IMR-90 (cell line): Measurements from ENCODE around the gene AKAP9. TPM values are rescaled to one million over a fixed set of nuclear protein-coding genes. Genes with fewer than 3 reads are reported as not detected.
A peak's percentile ranks its signal among the peaks of the same experiment; 100 is the strongest.

Source experiments
- ATAC-seq: fragments of 200-7000 bp; cut with Tn5 transposase; 2 replicates; pipeline ENCODE4 v1.9.1; 2020; ENCODE audit warnings: low read depth, mild to moderate bottlenecking, moderate library complexity
- BruUV-seq: library from RNA; stranded (reverse); fragments of 400-500 nt; replicated peaks from 2 replicates; lab custom pipeline; 2021; lab: Mats Ljungman, UMichigan
- CTCF ChIA-PET: fragments of 300-600 bp; formaldehyde crosslinking; extraction: SDS; loops from one replicate; lab custom pipeline; 2021; ENCODE audit warnings: antibody characterized with exemption; lab: Yijun Ruan, JAX
- POLR2A ChIA-PET: fragments of 300-600 bp; sonication (Branson Sonifier 250); formaldehyde crosslinking; loops from one replicate; lab custom pipeline; 2022; ENCODE audit warnings: antibody characterized with exemption; ENCODE audit not compliant: unreplicated experiment; lab: Charles Lee
- DNase-seq: peaks from one replicate; pipeline ENCODE4 v3.0.0; 2013
- H2AFZ ChIP-seq: replicated peaks from 2 replicates; pipeline ENCODE3; 2013; ENCODE audit warnings: low read length, mild to moderate bottlenecking; ENCODE audit not compliant: poor library complexity
- H2AK5ac ChIP-seq: 2 replicates; pipeline ENCODE4 v1.6.1; 2013; ENCODE audit warnings: low read depth, low read length, inconsistent platforms
- H2AK9ac ChIP-seq: replicated peaks from 2 replicates; pipeline ENCODE3; 2013; ENCODE audit warnings: mild to moderate bottlenecking, low read depth, low read length, moderate library complexity; ENCODE audit not compliant: poor library complexity
- H2BK120ac ChIP-seq: 2 replicates; pipeline ENCODE4 v1.6.1; 2013; ENCODE audit warnings: low read depth, low read length, inconsistent platforms
- H2BK15ac ChIP-seq: 3 replicates; pipeline ENCODE4 v1.6.1; 2013; ENCODE audit warnings: low read depth, low read length, inconsistent platforms
- H2BK20ac ChIP-seq: 2 replicates; pipeline ENCODE4 v1.6.1; 2013; ENCODE audit warnings: low read depth, mild to moderate bottlenecking, inconsistent platforms, low read length, moderate library complexity
- H2BK5ac ChIP-seq: 2 replicates; pipeline ENCODE4 v1.6.1; 2013; ENCODE audit warnings: mild to moderate bottlenecking, low read depth, low read length, inconsistent platforms; ENCODE audit not compliant: poor library complexity, severe bottlenecking
- H3K14ac ChIP-seq: replicated peaks from 2 replicates; pipeline ENCODE4 v1.6.1; 2013; ENCODE audit warnings: low read depth, low read length, inconsistent platforms
- H3K18ac ChIP-seq: 2 replicates; pipeline ENCODE4 v1.6.1; 2013; ENCODE audit warnings: low read depth, low read length, control low read depth
- H3K23ac ChIP-seq: 2 replicates; pipeline ENCODE4 v1.6.1; 2013; ENCODE audit warnings: low read depth, low read length, inconsistent platforms
- H3K27ac ChIP-seq: 2 replicates; pipeline ENCODE4 v1.5.1; 2013; ENCODE audit warnings: mild to moderate bottlenecking, control low read depth, low read length; ENCODE audit not compliant: insufficient read depth
- H3K27me3 ChIP-seq: 2 replicates; pipeline ENCODE4 v1.6.1; 2013; ENCODE audit warnings: low read length; ENCODE audit not compliant: control insufficient read depth, insufficient read depth
- H3K36me3 ChIP-seq: 2 replicates; pipeline ENCODE4 v1.6.1; 2013; ENCODE audit warnings: low read length, mixed read lengths; ENCODE audit not compliant: control insufficient read depth, insufficient read depth
- H3K4ac ChIP-seq: 2 replicates; pipeline ENCODE4 v1.6.1; 2013; ENCODE audit warnings: low read depth, low read length, inconsistent platforms
- H3K4me1 ChIP-seq: 2 replicates; pipeline ENCODE4 v1.6.1; 2013; ENCODE audit warnings: low read length, mixed read lengths; ENCODE audit not compliant: control insufficient read depth, insufficient read depth
- H3K4me2 ChIP-seq: 2 replicates; pipeline ENCODE4 v1.6.1; 2013; ENCODE audit warnings: low read depth, mild to moderate bottlenecking, control low read depth, low read length, moderate library complexity
- H3K4me3 ChIP-seq: 2 replicates; pipeline ENCODE4 v1.5.1; 2013; ENCODE audit warnings: low read depth, mild to moderate bottlenecking, control low read depth, low read length, moderate library complexity; ENCODE audit not compliant: insufficient read depth
- H3K56ac ChIP-seq: 2 replicates; pipeline ENCODE4 v1.6.1; 2013; ENCODE audit warnings: low read length, inconsistent platforms; ENCODE audit not compliant: insufficient read depth; ENCODE audit errors: extremely low read depth
- H3K79me1 ChIP-seq, 2 experiments: 2 replicates each; pipeline ENCODE4 v1.6.1; 2013; ENCODE audit warnings: low read length in 2 of 2, inconsistent platforms in 1 of 2, low read depth in 1 of 2
- H3K9ac ChIP-seq: 2 replicates; pipeline ENCODE4 v1.6.1; 2013; ENCODE audit warnings: low read depth, low read length, control low read depth
- H3K9me1 ChIP-seq: 2 replicates; pipeline ENCODE4 v1.6.1; 2013; ENCODE audit warnings: low read length, inconsistent platforms; ENCODE audit not compliant: insufficient read depth
- H3K9me3 ChIP-seq: 2 replicates; pipeline ENCODE4 v1.6.1; 2013; ENCODE audit warnings: low read length; ENCODE audit not compliant: control insufficient read depth, insufficient read depth
- H4K20me1 ChIP-seq: 2 replicates; pipeline ENCODE4 v1.6.1; 2013; ENCODE audit warnings: low read length, inconsistent platforms; ENCODE audit not compliant: insufficient read depth
- H4K5ac ChIP-seq: 2 replicates; pipeline ENCODE4 v1.6.1; 2013; ENCODE audit warnings: mild to moderate bottlenecking, low read depth, low read length, control low read depth
- H4K8ac ChIP-seq, 2 experiments: 2 replicates each; pipeline ENCODE4 v1.6.1; 2013; ENCODE audit warnings: low read depth in 2 of 2, low read length in 2 of 2, control low read depth in 1 of 2, inconsistent platforms in 1 of 2
- H4K91ac ChIP-seq: 2 replicates; pipeline ENCODE4 v1.6.1; 2013; ENCODE audit warnings: low read depth, low read length, inconsistent platforms; ENCODE audit not compliant: insufficient read depth
- CEBPB ChIP-seq: IDR thresholded peaks from 2 replicates; pipeline ENCODE4 v1.6.1; 2012; ENCODE audit warnings: low read depth, low read length, improper control_type of control experiment
- FOS ChIP-seq: fragments of 150-350 bp; IDR thresholded peaks from 2 replicates; pipeline ENCODE4 v1.6.1; 2016; ENCODE audit warnings: low read depth, low read length
- MAFK ChIP-seq: IDR thresholded peaks from 2 replicates; pipeline ENCODE4 v1.6.1; 2012; ENCODE audit warnings: low read depth, low read length, improper control_type of control experiment
- MXI1 ChIP-seq: IDR thresholded peaks from 2 replicates; pipeline ENCODE4 v1.6.1; 2012; ENCODE audit warnings: low read depth, mild to moderate bottlenecking, low read length, moderate library complexity, borderline replicate concordance
- RCOR1 ChIP-seq: IDR thresholded peaks from 2 replicates; pipeline ENCODE4 v1.6.1; 2012; ENCODE audit warnings: mild to moderate bottlenecking, low read length, improper control_type of control experiment; ENCODE audit not compliant: insufficient replicate concordance
- WGBS, 2 experiments: methylation state at CpG; one replicate each; pipeline versions ENCODE4 v1.1.5 to v1.1.7; 2013; ENCODE audit warnings: missing lambda C conversion rate in 2 of 2; ENCODE audit not compliant: insufficient read length in 1 of 2; ENCODE audit errors: extremely low coverage in 2 of 2; 5-methylcytosine and 5-hydroxymethylcytosine counted together
- dilution Hi-C: fragments of 300-500 bp; cut with HindIII; formaldehyde crosslinking; loops from one replicate; pipeline ENCODE4 v1.14.3; 2018; ENCODE audit warnings: low sequenced_read_pairs; ENCODE audit not compliant: unreplicated experiment
- in situ Hi-C: fragments of 300-500 bp; cut with MboI; formaldehyde crosslinking; loops from 3 replicates; pipeline ENCODE4 v1.14.3; 2019; ENCODE audit warnings: low sequenced_read_pairs, inconsistent platforms, mixed read lengths
- intact Hi-C: fragments of 100-400 bp; cut with micrococcal nuclease; formaldehyde crosslinking; loops from 2 replicates; pipeline ENCODE4 v1.10.0; 2022
- polyA plus RNA-seq, 3 experiments: library from polyadenylated mRNA; depleted of rRNA; stranded (reverse); fragments of >200 nt; gene quantifications; 2 replicates each; pipeline ENCODE4 v1.2.3, GENCODE V29; 2012; ENCODE audit warnings: low replicate concordance in 1 of 3
- total RNA-seq: library from RNA; depleted of rRNA; stranded (reverse); fragments of >200 nt; gene quantifications from 2 replicates; pipeline ENCODE4 v1.2.3, GENCODE V29; 2012; rRNA removed

The AKAP9 gene
- total and polyA plus RNA-seq, 2 of the 4 experiments (the other 2 are of a cell fraction), result 9.7 to 25.3 TPM

- peak overlapping the region; percentile 85 for H2BK120ac ChIP-seq
- H3K4me2 ChIP-seq, result peak overlapping the region; percentile 44
- H2BK5ac ChIP-seq, result peak overlapping the region; percentile 83
- no peaks in the 10 kb centered on the region for H3K27me3 ChIP-seq
- H3K56ac ChIP-seq, result peak overlapping the region; percentile 2; the same call in 1 of the 2 replicates
- H3K4ac ChIP-seq, result peak overlapping the region; percentile 58
- no peak overlapping the region for H3K4me3 ChIP-seq
- H4K8ac ChIP-seq, result peak overlapping the region in 1 of 2 experiments; percentile 66; a peak in 2 of 4 replicates
- peak; percentile 92 for ATAC-seq
- H2AFZ ChIP-seq, result peak overlapping the region; percentile 52
- peak; percentile 93 for DNase-seq
- dilution Hi-C loops, result no loop called here
- no TSS peak for BruUV-seq
- no peaks in the 10 kb centered on the region for H3K79me1 ChIP-seq
- no peak overlapping the region for H3K9ac ChIP-seq
- peak overlapping the region; percentile 77; the same call in 1 of the 2 replicates for H2AK5ac ChIP-seq
- peak overlapping the region; percentile 84 for H2BK20ac ChIP-seq
- peaks cover 9% of the 10 kb centered on the region; the same call in 1 of the 2 replicates for H3K4me1 ChIP-seq
- H3K14ac ChIP-seq, result peak overlapping the region; percentile 64
- no peaks in the 10 kb centered on the region for H3K36me3 ChIP-seq
- ChIA-PET CTCF (interaction anchor here (0.6 kb wide), 1 partner anchor 196 kb away, joined by 3 read pairs; no protein-coding TSS in a partner anchor), POLR2A (no interaction called here)
- in situ Hi-C loops, result no loop called here
- no peaks in the 10 kb centered on the region for H3K9me3 ChIP-seq
- H3K27ac ChIP-seq, result peak overlapping the region; percentile 57; the same call in 1 of the 2 replicates
- TF ChIP-seq MAFK (peak; percentile 50), FOS (0 out of 2 replicates have a peak, but pooled peaks have one; percentile 30), CEBPB (peak; percentile 92), MXI1 (no peak), RCOR1 (peak; percentile 38)
- H4K20me1 ChIP-seq, result no peaks in the 10 kb centered on the region
- H2BK15ac ChIP-seq, result 0 out of 3 replicates have a peak overlapping the region, but pooled peaks have one; percentile 0
- no peaks in the 10 kb centered on the region for H3K9me1 ChIP-seq
- H3K18ac ChIP-seq, result peak overlapping the region; percentile 91; the same call in 1 of the 2 replicates
- intact Hi-C loops, result no loop called here
- H2AK9ac ChIP-seq, result no peak overlapping the region
- 100% methylated on average over 1 of the region's 3 CpGs; no CpG with 5 or more reads in 1 of the 2 experiments for WGBS, 2 experiments
- H4K5ac ChIP-seq, result peak overlapping the region; percentile 81; the same call in 1 of the 2 replicates
- peak overlapping the region; percentile 72 for H4K91ac ChIP-seq
- H3K23ac ChIP-seq, result no peak overlapping the region
These were observed 218.3 kb downstream of the AKAP9 start for GRCh38 chr7:92158660-92159575.

Other genes starting within 250 kb of the AKAP9 start
- 7.0 and 16.7 TPM in 2 replicates for gene MTERF1, start 60.2 kb upstream of the AKAP9 start, total RNA-seq
- 5.6 and 7.3 TPM in 2 replicates for gene MTERF1, start 60.2 kb upstream of the AKAP9 start, polyA plus RNA-seq (2012; rRNA removed)
- 76.4 and 92.8 TPM in 2 replicates for gene CYP51A1, start 193.6 kb downstream of the AKAP9 start, total RNA-seq
- 9.5 and 12.1 TPM in 2 replicates for gene CYP51A1, start 193.6 kb downstream of the AKAP9 start, polyA plus RNA-seq (2012; rRNA removed)
- gene LRRD1, start 238.3 kb downstream of the AKAP9 start, total RNA-seq, result under 0.01 TPM in 2 replicates
- 0.02 TPM in 1 of 2 replicates, not detected in the other for gene LRRD1, start 238.3 kb downstream of the AKAP9 start, polyA plus RNA-seq (2012; rRNA removed)